BJ (cell line): ENCODE measurements around the gene LPGAT1. TPM values are rescaled to one million over a fixed set of nuclear protein-coding genes. Genes with fewer than 3 reads are reported as not detected.

Experiments used
- CTCF ChIA-PET: fragments of 350-600 bp; formaldehyde crosslinking; extraction: SDS; loops from one replicate; lab custom pipeline; 2021; ENCODE audit warnings: antibody characterized with exemption, inconsistent platforms; lab: Yijun Ruan, JAX
- POLR2A ChIA-PET: fragments of 300-600 bp; sonication (Branson Sonifier 250); formaldehyde crosslinking; extraction: SDS; loops from one replicate; lab custom pipeline; 2021; ENCODE audit warnings: antibody characterized with exemption; lab: Charles Lee
- DNase-seq: peaks from one replicate; pipeline ENCODE4 v3.0.0-alpha.2; 2011; ENCODE audit warnings: low read depth
- H3K27me3 ChIP-seq: 2 replicates; pipeline ENCODE4 v1.6.0; 2011; ENCODE audit warnings: low read length; ENCODE audit not compliant: control insufficient read depth, insufficient read depth
- H3K36me3 ChIP-seq: 2 replicates; pipeline ENCODE4 v1.5.1; 2011; ENCODE audit warnings: low read length; ENCODE audit not compliant: control insufficient read depth, insufficient read depth
- H3K4me3 ChIP-seq: 2 replicates; pipeline ENCODE4 v1.5.1; 2011; ENCODE audit warnings: low read depth, mild to moderate bottlenecking, control low read depth, low read length
- CTCF ChIP-seq: IDR thresholded peaks from 2 replicates; pipeline ENCODE4 v1.5.1; 2011; ENCODE audit warnings: low read depth, mild to moderate bottlenecking, control low read depth, inconsistent platforms, low read length, moderate library complexity; ENCODE audit not compliant: insufficient read depth
- polyA plus RNA-seq: library from polyadenylated mRNA; depleted of rRNA; stranded (reverse); fragments of >200 nt; gene quantifications from 2 replicates; pipeline ENCODE4 v1.2.3, GENCODE V29; 2011

LPGAT1 gene
- polyA plus RNA-seq, 1 experiment: 7.7 TPM

- DNase-seq: no peak
- H3K36me3 ChIP-seq: no peaks in the 10 kb centered on the region
- H3K27me3 ChIP-seq: peaks cover 5% of the 10 kb centered on the region
- ChIA-PET POLR2A (no interaction called here), CTCF (interaction anchor here (1.0 kb wide), 1 partner anchor 21 kb away, joined by 4 read pairs; no protein-coding TSS in a partner anchor)
- H3K4me3 ChIP-seq: no peak overlapping the region
- TF ChIP-seq CTCF: no peak
These were observed 128.8 kb downstream of the LPGAT1 start for GRCh38 chr1:211701733-211702132.

GRCh38 chr1:211699059-211699458, 131.5 kb downstream of the LPGAT1 start:
- ChIA-PET CTCF (interaction anchor here (0.5 to 3.7 kb wide), 36 partner anchors 9 to 757 kb away, joined by 3 to 39 read pairs (median 5); partner anchors contain the start of genes DTL and INTS7), POLR2A (interaction anchor here (0.6 kb wide), 1 partner anchor 10 kb away, joined by 4 read pairs; no protein-coding TSS in a partner anchor)
- H3K36me3 ChIP-seq: no peaks in the 10 kb centered on the region
- no peak for DNase-seq
- no peak for TF ChIP-seq CTCF
- H3K27me3 ChIP-seq: peaks cover 5% of the 10 kb centered on the region
- H3K4me3 ChIP-seq: no peak overlapping the region

- DNase-seq: no peak
- H3K4me3 ChIP-seq: no peak overlapping the region
- TF ChIP-seq CTCF: peak; percentile 98
- ChIA-PET POLR2A (interaction anchor here (0.6 kb wide), 1 partner anchor 11 kb away, joined by 4 read pairs; no protein-coding TSS in a partner anchor), CTCF (interaction anchor here (0.6 to 3.7 kb wide), 43 partner anchors 8 to 758 kb away, joined by 3 to 39 read pairs (median 4); partner anchors contain the start of genes DTL and INTS7)
- H3K36me3 ChIP-seq: no peaks in the 10 kb centered on the region
- peaks cover 2% of the 10 kb centered on the region; the same call in 1 of the 2 replicates for H3K27me3 ChIP-seq
These were observed 132.2 kb downstream of the LPGAT1 start for GRCh38 chr1:211698161-211699026.

GRCh38 chr1:211697356-211697755, 133.2 kb downstream of the LPGAT1 start:
- peaks cover 2% of the 10 kb centered on the region; the same call in 1 of the 2 replicates for H3K27me3 ChIP-seq
- DNase-seq: no peak
- CTCF ChIA-PET: interaction anchor here (0.7 to 3.7 kb wide), 12 partner anchors 11 to 759 kb away, joined by 3 to 39 read pairs (median 9); no protein-coding TSS in a partner anchor

More at GRCh38 chr1:211697356-211697755, 133.2 kb downstream of the LPGAT1 start:
- POLR2A ChIA-PET: no interaction called here
- Histone ChIP-seq H3K36me3 (no peaks in the 10 kb centered on the region), H3K4me3 (no peak overlapping the region)
- no peak for TF ChIP-seq CTCF
